Neural crest cell (in vitro differentiated cells): ENCODE measurements around the gene LGALSL. TPM values are rescaled to one million over a fixed set of nuclear protein-coding genes. Genes with fewer than 3 reads are reported as not detected.

Source experiments
- DNase-seq: peaks from one replicate; pipeline ENCODE4 v3.0.0; 2021; ENCODE audit warnings: low read depth, mixed read lengths, low spot score
- H3K27ac Mint-ChIP-seq: one replicate; pipeline ENCODE4 v1.8.0; 2021; ENCODE audit warnings: mild to moderate bottlenecking, mixed read lengths; ENCODE audit not compliant: unreplicated experiment
- H3K27me3 Mint-ChIP-seq: 2 replicates; pipeline ENCODE4 v1.8.0; 2021; ENCODE audit warnings: low read depth, mild to moderate bottlenecking, mixed read lengths
- H3K36me3 Mint-ChIP-seq: 2 replicates; pipeline ENCODE4 v1.8.0; 2021; ENCODE audit warnings: low read depth, mild to moderate bottlenecking, mixed read lengths
- H3K4me1 Mint-ChIP-seq: 2 replicates; pipeline ENCODE4 v1.8.0; 2021; ENCODE audit warnings: mixed read lengths
- H3K4me3 Mint-ChIP-seq: one replicate; pipeline ENCODE4 v1.8.0; 2021; ENCODE audit warnings: mild to moderate bottlenecking, mixed read lengths
- H3K9me3 Mint-ChIP-seq: 2 replicates; pipeline ENCODE4 v1.8.0; 2021; ENCODE audit warnings: mixed read lengths
- long read RNA-seq: library from polyadenylated mRNA; unstranded; transcript quantifications from one replicate; pipeline ENCODE4 v2.0.0, GENCODE V29; 2020
- total RNA-seq: library from RNA; stranded (reverse); gene quantifications from 2 replicates; pipeline ENCODE4 v1.2.1, GENCODE V29; 2021
- TF ChIP-seq, protein P1 (sequence below): fragments of 200-600 bp; sonication (generic); conservative IDR thresholded peaks from 2 replicates; pipeline ENCODE4 v1.5.0; 2021; ENCODE audit warnings: antibody characterized with exemption, mild to moderate bottlenecking

The LGALSL gene
- total RNA-seq, result 29.1 and 31.1 TPM in 2 replicates
- long read RNA-seq, transcript LGALSL-201 (5 exons, 3,926 nt), result major isoform, 30 of 35 reads
- long read RNA-seq, partial matches to known transcripts, result 5 of 35 reads
- long read RNA-seq, other reads (novel, unspliced or antisense), result 0 of 35 reads

- DNase-seq, result peak; percentile 53
- Mint-ChIP-seq H3K27ac (peak within 1 kb of the TSS; percentile 94), H3K27me3 (no peaks in the 10 kb centered on the region), H3K36me3 (peaks cover 10% of the 10 kb centered on the region), H3K4me3 (peak within 1 kb of the TSS; percentile 98), H3K4me1 (peaks cover 40% of the 10 kb centered on the region), H3K9me3 (no peaks in the 10 kb centered on the region)
- TF ChIP-seq, protein P1, sequence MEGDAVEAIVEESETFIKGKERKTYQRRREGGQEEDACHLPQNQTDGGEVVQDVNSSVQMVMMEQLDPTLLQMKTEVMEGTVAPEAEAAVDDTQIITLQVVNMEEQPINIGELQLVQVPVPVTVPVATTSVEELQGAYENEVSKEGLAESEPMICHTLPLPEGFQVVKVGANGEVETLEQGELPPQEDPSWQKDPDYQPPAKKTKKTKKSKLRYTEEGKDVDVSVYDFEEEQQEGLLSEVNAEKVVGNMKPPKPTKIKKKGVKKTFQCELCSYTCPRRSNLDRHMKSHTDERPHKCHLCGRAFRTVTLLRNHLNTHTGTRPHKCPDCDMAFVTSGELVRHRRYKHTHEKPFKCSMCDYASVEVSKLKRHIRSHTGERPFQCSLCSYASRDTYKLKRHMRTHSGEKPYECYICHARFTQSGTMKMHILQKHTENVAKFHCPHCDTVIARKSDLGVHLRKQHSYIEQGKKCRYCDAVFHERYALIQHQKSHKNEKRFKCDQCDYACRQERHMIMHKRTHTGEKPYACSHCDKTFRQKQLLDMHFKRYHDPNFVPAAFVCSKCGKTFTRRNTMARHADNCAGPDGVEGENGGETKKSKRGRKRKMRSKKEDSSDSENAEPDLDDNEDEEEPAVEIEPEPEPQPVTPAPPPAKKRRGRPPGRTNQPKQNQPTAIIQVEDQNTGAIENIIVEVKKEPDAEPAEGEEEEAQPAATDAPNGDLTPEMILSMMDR, result no peak
These were observed at the start of gene LGALSL for GRCh38 chr2:64453770-64454385. Gene LGALSL (plus strand): TSS chr2:64454162. CDS start chr2:64454546, 384 bp downstream.

DNA sequence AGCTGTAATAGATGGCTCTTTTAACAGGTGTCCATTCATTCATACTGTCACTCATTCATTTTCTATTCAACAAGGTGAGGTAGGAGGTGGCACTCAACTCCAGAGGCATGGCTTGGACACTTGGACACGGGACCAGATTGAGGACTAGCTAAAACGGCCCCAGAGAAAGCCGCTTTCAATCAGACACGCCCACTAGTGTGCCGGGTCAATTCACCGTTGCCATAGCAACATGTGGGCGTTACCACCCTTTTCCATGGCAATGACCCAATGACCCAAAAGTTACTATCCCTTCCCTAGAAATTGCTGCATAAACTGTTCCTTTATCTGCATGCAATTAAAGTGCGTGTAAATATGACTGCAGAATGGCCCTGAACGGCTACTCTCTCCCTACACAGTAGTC is 49.2 kb upstream of the LGALSL start:
- H3K27ac Mint-ChIP-seq, result peak overlapping the region; percentile 99
- no peaks in the 10 kb centered on the region for H3K27me3 Mint-ChIP-seq
- TF ChIP-seq, protein P1, result no peak
- peak; percentile 77 for DNase-seq
- peak overlapping the region; percentile 87 for H3K4me3 Mint-ChIP-seq
- peaks cover 2% of the 10 kb centered on the region for H3K9me3 Mint-ChIP-seq
- H3K4me1 Mint-ChIP-seq, result peaks cover 85% of the 10 kb centered on the region
- no peaks in the 10 kb centered on the region for H3K36me3 Mint-ChIP-seq

- no peaks in the 10 kb centered on the region for H3K36me3 Mint-ChIP-seq
- TF ChIP-seq, protein P1, result no peak
- DNase-seq, result no peak
- H3K4me3 Mint-ChIP-seq, result peak overlapping the region; percentile 87
- peaks cover 2% of the 10 kb centered on the region for H3K9me3 Mint-ChIP-seq
- peaks cover 78% of the 10 kb centered on the region for H3K4me1 Mint-ChIP-seq
- peak overlapping the region; percentile 95 for H3K27ac Mint-ChIP-seq
- no peaks in the 10 kb centered on the region for H3K27me3 Mint-ChIP-seq
These were observed 48.2 kb upstream of the LGALSL start for GRCh38 chr2:64405581-64406406.

GRCh38 chr2:64406407-64406774 is 47.6 kb upstream of the LGALSL start:
- Mint-ChIP-seq H3K4me1 (peaks cover 72% of the 10 kb centered on the region), H3K36me3 (no peaks in the 10 kb centered on the region), H3K27me3 (no peaks in the 10 kb centered on the region), H3K9me3 (peaks cover 2% of the 10 kb centered on the region), H3K27ac (peak overlapping the region; percentile 63), H3K4me3 (peak overlapping the region; percentile 69)
- TF ChIP-seq, protein P1, result no peak
- no peak for DNase-seq

- H3K9me3 Mint-ChIP-seq, result peaks cover 2% of the 10 kb centered on the region
- TF ChIP-seq, protein P1, result no peak
- peaks cover 56% of the 10 kb centered on the region for H3K4me1 Mint-ChIP-seq
- no peak for DNase-seq
- no peaks in the 10 kb centered on the region for H3K27me3 Mint-ChIP-seq
- no peak overlapping the region for H3K27ac Mint-ChIP-seq
- no peak overlapping the region for H3K4me3 Mint-ChIP-seq
- H3K36me3 Mint-ChIP-seq, result no peaks in the 10 kb centered on the region
These were observed 45.9 kb upstream of the LGALSL start for GRCh38 chr2:64408031-64408430.
